GM19099 (cell line): Measurements from ENCODE around the gene C3orf62.

Experiments
- POLR2A ChIP-seq: IDR thresholded peaks from 3 replicates; pipeline ENCODE4 v1.6.1; 2011; ENCODE audit warnings: low read depth; ENCODE audit not compliant: insufficient read length; ENCODE audit errors: extremely low read depth

The C3orf62 gene

DNA sequence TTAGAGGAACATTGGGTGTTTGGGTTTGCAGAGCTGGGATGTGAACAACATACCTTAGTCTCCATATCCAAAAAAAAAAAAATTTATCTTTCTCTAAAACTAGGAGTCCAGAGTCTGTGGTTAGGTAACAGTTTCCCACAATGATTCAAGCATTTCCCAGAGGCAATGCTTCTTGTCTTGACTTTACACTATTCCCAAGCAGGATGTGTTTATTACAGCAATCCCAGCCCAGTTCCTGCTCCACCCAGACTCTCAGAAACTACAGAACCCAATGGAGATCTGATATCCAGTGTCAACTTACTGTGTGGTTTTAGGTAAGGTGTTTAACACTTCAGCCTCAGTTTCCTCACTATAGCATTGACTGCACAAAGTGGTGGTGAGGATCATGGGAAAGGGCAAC, 2.3 kb upstream of the C3orf62 start:
- no peak for TF ChIP-seq POLR2A

DNA sequence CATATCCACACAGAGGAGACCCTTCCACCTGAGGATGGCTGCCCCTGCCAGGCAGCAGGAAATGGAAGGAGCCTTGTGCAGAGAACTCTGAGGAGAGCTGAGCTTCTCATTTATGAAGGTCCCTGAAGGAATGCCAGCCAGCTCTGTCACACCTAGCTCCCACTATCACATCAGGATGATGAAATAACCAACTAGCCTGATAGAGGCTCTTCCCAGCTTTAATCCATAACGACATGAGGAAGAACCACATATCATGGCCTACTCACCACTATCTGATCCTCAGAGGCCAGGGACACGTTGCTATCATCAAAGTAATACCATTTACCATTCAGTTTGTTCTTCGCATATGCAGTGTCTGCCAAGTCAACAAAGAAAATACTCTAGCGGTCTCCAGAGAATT, 1.5 kb upstream of the C3orf62 start:
- no peak for TF ChIP-seq POLR2A

DNA sequence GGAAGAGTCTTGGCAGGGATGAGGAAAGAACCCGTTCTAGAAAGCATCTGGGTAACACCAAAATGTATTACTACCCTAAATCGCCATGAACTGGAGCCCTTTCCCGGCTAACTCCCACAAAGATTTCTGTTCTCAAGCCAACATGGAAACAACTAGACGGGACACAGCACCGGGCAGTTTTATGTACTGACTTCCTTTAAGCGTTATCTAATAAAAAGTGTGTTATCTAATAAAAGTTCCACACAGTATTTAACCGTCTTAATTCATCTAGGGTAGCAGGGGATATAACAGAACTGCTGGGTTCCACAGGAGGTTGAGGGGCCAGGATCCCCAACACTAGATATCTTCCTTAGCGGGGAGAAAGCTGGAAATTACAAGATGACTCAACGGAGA, 347 bp upstream of the C3orf62 start:
- no peak for TF ChIP-seq POLR2A

DNA sequence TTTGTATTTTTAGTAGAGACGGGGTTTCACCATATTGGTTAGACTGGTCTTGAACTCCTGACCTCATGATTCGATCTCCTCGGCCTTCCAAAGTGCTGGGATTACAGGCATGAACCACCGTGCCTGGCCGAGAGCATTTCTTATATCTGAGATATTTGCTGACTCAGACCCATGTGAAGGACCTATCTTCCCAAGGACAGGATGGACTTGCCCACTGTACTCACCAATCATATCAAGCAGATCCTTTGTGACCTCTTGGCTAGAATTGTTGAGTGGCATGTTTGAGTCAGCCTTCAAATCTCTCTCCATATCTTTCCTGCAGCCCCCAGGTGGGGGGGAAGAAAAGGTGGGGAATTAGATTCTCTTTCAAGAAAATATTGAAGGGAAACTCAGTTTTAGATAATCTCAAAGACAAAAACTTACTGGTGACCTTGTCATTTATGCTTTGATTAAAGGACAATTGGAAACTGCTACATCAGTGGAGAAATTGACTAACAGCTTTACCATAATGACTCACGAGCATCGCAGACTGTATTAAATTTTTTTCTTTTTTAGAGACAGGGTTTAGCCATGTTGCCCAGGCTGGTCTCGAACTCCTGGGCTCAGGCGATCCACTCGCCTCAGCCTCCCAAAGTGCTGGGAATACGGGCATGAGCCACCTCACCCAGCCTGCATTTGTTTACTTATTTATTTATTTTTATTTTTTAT, 3.1 kb downstream of the C3orf62 start:
- no peak for TF ChIP-seq POLR2A

DNA sequence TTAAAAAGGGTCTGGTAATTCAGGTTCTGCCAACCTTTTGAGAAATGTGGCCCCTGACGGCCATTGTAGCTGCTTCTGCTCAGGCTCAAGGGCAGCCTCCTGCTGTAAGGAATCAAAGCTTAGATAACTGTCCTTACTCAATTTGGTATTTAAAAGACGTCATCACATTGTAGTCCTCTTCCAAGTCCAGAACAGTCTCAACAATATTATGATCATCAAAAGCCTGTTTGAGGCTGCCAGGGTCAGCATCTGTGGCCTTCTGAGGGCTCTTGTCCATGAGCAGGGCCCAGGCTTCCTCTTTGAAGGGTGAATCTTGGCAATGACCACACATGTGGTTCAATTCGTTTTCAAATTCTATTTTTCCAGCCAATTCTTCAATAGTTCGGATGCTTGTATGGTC, 6.0 kb downstream of the C3orf62 start:
- no peak for TF ChIP-seq POLR2A

DNA sequence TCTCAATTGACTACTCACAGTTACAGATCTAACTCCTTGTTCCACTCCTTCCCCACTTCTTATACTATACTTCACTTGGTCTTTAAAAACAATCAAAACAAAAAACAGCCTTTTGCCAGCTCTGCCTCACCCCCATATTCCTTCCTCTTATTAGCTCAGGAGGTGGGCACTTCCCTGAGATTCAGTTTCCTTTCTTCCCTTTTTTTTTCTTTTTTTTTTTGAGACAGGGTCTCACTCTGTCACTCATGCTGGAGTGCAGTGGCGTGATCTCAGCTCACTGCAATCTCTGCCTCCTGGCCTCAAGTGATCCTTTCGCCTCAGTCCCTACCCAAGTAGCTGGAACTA, 6.9 kb downstream of the C3orf62 start:
- no peak for TF ChIP-seq POLR2A

DNA sequence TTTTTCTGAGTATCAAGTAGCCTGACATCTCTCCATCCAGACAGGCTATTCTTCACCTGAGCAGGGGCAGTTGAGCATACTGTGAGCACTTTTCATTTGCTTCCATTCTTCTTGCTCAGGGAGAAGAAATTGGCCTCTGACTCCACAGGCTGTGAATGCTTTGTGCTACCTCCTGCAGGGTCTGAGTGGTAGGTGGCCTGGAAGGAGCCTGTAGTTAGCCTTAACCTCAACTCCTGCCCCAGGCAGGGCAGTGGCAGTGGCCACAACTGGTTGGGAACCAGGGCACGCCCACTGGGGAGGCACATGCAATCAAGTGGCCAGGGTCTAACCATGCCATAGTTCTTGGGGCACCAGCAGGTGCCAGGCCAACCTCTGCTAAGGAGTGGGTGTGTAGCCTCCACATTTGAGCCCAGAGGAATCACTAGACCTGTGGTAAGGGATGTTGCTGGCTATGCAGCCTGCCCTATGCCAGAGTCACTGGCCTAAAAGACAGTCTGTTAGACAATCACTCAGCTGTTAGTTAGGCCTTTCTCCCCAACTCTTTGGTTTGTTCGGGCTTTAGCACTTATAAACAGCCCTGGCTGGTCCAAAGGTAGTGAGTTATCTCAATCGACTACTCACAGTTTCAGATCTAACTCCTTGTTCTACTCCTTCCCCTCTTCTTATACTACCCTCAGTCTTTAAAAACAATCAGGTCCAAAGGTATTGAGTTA, 7.4 kb downstream of the C3orf62 start:
- TF ChIP-seq POLR2A: no peak

DNA sequence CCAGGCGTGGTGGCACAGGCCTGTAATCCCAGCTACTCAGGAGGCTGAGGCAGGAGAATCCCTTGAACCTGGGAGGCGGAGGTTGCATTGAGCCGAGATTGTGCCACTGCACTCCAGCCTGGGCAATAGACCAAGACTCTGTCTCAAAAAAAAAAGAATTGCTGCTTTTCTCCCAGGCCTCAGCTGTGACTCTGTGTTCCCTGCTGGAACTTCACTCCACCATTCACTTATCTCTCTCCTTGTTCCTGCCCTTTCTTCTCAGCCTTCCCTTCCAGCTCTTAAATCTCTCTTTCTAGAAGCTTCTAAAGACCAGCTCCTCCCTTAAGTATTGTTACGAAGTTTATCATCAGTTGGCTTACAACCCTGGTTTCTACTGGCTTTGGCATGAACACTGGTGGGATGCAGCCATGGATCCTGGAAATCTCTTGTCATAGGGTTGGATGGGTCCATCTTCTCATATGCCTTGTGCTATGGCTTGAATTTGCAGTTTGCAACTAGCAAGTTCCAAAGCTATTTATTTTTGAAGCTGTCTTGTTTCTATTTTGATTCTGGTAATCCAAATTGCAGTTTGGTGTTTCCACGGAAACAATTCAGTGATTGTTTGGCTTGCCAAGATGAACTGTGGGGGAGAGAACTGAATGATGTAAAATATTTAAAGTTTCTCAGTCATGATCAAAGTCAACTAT, 10.5 kb downstream of the C3orf62 start:
- TF ChIP-seq POLR2A: no peak

DNA sequence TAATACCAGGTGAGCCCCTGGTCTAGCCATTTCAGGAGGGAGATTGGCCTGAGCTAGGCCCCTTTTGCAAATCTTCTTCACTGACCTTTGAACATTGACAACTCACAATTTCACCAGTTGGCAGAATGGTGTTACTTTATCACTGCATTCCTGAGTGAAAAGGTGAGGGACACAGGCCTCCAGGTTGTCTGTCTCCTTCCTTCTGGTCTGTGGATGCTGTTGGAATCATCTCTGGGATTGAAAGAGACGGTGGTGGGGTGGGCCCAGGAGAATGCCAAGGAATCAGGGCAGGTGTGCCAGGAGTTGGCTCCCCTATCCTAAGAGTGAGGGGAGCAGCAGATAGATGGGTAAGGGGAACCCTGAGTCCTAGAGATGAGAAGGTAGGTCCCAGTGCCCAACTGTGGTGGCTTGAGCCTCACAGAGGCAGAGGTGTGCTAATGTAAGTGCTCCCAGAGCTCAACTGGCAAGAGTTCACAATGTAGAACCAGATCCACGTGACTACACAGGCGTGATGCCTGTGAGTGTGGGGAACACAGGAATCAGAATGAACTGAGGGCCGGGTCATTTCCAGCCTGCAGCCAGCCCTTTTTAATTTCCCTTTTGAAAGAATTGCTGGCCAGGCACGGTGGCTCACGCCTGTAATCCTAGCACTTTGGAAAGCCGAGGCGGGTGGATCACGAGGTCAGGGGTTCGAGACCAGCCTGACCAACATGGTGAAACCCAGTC, 11.2 kb downstream of the C3orf62 start:
- no peak for TF ChIP-seq POLR2A

DNA sequence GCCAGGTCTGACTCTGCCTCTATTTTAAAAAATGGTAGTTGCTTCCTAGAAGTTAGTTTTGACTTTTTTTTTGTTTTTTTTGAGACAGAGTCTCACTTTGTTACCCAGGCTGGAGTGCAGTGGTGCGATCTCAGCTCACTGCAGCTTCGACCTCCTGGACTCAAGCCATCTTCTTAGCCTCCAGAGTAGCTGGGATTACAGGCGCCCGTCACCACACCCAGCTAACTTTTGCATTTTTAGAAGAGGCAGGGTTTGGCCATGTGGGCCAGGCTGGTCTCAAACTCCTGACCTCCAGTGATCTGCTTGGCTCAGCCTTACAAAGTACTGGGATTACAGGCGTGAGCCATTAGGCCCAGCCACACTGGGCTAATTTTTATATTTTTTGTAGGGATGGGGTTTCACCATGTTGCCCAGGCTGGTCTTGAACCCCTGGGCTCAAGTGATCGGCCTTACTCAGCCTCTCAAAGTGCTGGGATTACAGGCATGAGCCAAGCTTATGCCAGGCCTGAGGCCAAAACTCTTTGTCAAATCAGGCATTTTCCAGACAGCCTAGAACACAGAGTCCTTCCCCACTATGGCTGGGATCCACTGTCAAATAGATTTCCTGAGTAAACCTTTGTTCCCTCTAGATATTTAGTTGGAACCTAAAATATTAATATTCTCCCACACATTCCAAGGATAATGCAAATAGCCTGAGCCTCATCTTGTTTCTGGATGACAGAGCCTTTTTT, 13.7 kb downstream of the C3orf62 start:
- no peak for TF ChIP-seq POLR2A

DNA sequence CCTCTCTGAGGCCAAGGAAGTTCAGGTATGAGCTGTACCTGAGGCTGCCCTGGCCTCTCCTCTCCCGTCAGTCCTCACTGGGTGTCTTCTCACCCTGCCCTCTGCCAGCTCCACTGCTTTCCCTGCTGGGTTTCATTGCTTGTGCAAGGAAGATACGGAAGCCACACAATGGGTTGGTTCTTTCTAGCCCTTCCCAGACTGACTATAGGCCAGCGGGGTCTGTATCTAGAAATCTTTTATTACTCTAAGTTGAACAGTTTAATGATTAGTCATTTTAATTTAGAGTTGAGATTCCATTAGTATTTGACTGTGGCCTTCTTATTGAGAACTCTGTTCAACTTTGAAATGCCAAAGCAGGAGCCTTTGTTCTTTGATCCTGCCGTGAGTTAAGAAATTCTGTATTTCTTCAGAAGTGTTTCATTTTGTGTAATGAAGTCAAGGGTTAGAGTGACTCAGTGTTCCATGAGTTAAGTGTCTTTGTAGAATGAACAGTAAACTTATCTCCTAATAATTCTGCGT, 16.2 kb downstream of the C3orf62 start:
- TF ChIP-seq POLR2A: no peak

DNA sequence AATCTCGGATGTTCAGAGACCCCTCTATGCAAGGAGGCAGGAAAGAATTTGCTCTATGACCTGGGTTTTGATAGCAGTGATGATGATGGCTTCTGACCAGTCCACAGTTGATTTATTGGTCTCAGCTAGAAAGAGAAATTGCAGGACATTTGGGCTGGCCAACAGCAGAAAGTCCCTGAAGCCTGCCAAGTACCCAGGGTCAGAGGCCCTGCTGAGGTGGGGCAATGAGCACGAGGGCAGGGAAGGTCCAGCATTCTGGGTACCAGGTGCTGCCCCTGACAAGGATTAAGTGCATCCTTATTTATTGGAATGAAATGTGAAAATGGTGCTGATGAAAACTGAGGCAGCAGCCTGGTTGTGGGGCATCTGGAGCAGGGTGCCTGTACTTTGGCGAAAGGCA, 19.8 kb downstream of the C3orf62 start:
- TF ChIP-seq POLR2A: no peak

DNA sequence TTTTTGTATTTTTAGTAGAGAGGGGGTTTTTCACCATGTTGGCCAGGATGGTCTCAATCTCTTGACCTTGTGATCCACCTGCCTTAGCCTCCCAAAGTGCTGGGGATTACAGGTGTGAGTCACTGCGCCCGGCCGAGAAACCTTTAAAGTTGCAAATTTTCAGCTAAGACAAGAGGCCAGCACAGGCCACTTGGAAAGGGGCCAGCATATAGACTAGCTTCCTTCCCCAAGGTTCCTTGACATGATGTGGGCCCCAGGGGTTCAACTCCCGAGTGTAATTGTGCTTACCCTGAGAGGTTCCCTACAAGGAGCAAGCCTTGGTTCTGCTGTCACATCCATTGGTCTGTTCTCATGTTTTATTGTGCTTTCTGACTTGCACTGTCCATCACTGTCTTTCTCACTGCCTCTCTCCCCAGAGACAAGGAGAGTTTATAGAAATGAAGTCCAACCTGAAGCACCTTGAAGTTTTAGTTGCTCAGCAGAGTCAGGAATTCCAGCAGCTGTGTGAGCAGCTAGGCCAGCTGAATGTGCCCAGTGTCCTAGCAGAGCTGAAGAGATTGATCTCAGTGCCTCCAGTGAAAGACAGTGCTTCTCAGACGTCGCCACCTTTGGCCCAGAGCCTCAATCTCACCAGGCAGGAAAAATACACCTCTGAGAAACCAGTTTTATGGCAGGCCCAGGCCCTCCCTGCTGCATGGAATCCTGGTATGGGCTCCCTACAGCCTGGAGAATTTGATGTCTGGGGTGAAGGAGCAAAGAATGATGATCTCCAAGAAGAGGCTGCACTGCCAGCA, 21.1 kb downstream of the C3orf62 start:
- no peak for TF ChIP-seq POLR2A

DNA sequence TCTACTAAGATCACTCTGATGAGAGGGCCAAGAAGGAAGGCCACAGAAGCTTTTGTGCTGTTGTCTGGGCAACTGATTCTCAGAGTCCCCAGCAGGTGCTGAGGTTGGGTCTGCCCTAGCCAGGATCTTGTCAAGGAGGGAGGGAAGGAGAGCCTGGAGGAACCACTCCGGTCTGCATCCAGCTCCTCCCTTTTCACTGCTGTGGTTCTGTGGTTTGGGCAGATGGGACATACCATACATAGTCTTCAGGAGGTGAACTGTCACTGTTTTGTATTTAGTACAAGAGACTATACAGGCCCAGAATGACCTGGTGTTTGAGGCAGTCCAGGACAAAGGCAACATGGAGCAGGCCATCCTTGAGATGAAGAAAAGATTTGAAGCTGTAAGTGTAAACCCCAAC, 21.9 kb downstream of the C3orf62 start:
- no peak for TF ChIP-seq POLR2A
